H1 (cell line): ENCODE data around the gene CSRNP3. TPM values are rescaled to one million over a fixed set of nuclear protein-coding genes. Genes with fewer than 3 reads are reported as not detected.

Experiments
- CTCF ChIA-PET: fragments of 300-600 bp; sonication (Branson Sonifier 250); formaldehyde crosslinking; loops from one replicate; lab custom pipeline; 2021; ENCODE audit not compliant: partially characterized antibody; lab: Charles Lee
- POLR2A ChIA-PET: fragments of 300-600 bp; sonication (Branson Sonifier 250); formaldehyde crosslinking; loops from one replicate; lab custom pipeline; 2021; ENCODE audit warnings: inconsistent platforms; ENCODE audit not compliant: partially characterized antibody; lab: Charles Lee
- DNase-seq, 2 experiments: peaks; one replicate each; pipeline versions ENCODE4 v3.0.0 to v3.0.0-alpha.2; 2010 to 2022; ENCODE audit warnings: low spot score in 2 of 2, low read depth in 1 of 2, mixed read lengths in 1 of 2
- FAIRE-seq: peaks from 2 replicates; lab custom pipeline; 2011; peaks lifted over from hg19 to GRCh38; lab: Jason Lieb, UNC
- H2AFZ ChIP-seq: 2 replicates; pipeline ENCODE4 v1.8.1; 2012; ENCODE audit warnings: low read length, inconsistent platforms
- H2AK5ac ChIP-seq: 2 replicates; pipeline ENCODE4 v1.6.1; 2013; ENCODE audit warnings: low read depth, low read length
- H2BK120ac ChIP-seq: replicated peaks from 2 replicates; pipeline ENCODE3; 2013; ENCODE audit warnings: low read depth, low read length, inconsistent platforms
- H2BK12ac ChIP-seq: 2 replicates; pipeline ENCODE4 v1.6.1; 2013; ENCODE audit warnings: low read depth, low read length
- H2BK15ac ChIP-seq: 2 replicates; pipeline ENCODE4 v1.6.1; 2013; ENCODE audit warnings: low read length
- H2BK20ac ChIP-seq: 2 replicates; pipeline ENCODE4 v1.6.1; 2013; ENCODE audit warnings: low read length
- H2BK5ac ChIP-seq: 2 replicates; pipeline ENCODE4 v1.6.1; 2013; ENCODE audit warnings: low read depth, low read length
- H3K14ac ChIP-seq: 2 replicates; pipeline ENCODE4 v1.6.1; 2013; ENCODE audit warnings: inconsistent platforms; ENCODE audit not compliant: insufficient read length
- H3K18ac ChIP-seq: 2 replicates; pipeline ENCODE4 v1.6.1; 2013; ENCODE audit warnings: low read length; ENCODE audit errors: extremely low read depth
- H3K23ac ChIP-seq: 2 replicates; pipeline ENCODE4 v1.6.1; 2013; ENCODE audit warnings: inconsistent platforms; ENCODE audit not compliant: insufficient read length
- H3K23me2 ChIP-seq: 2 replicates; pipeline ENCODE4 v1.6.1; 2013; ENCODE audit warnings: low read depth, low read length
- H3K27ac ChIP-seq: 2 replicates; pipeline ENCODE4 v1.6.1; 2011; ENCODE audit warnings: low read depth, low read length, inconsistent platforms
- H3K27me3 ChIP-seq, 4 experiments: replicated peaks in 1 of 4; 1 replicate in 1 of 4; 2 replicates in 3 of 4; pipeline versions ENCODE4 v1.6.1 to v1.8.1; 2011 to 2013; ENCODE audit warnings: low read length in 3 of 4, mild to moderate bottlenecking in 3 of 4, inconsistent platforms in 2 of 4, mixed read lengths in 2 of 4, moderate library complexity in 1 of 4; ENCODE audit not compliant: control insufficient read depth in 3 of 4, insufficient read depth in 3 of 4; ENCODE audit errors: extremely low read depth in 1 of 4
- H3K36me3 ChIP-seq, 4 experiments: 2 replicates each; pipeline versions ENCODE4 v1.6.1 to v1.8.1; 2011 to 2013; ENCODE audit warnings: mild to moderate bottlenecking in 4 of 4, low read length in 3 of 4, moderate library complexity in 2 of 4, control low read depth in 1 of 4, inconsistent platforms in 1 of 4; ENCODE audit not compliant: insufficient read depth in 4 of 4, control insufficient read depth in 2 of 4
- H3K4ac ChIP-seq: replicated peaks from 2 replicates; pipeline ENCODE3; 2013; ENCODE audit warnings: low read length, low read depth, mixed read lengths, inconsistent platforms; ENCODE audit not compliant: insufficient read length
- H3K4me1 ChIP-seq, 4 experiments: replicated peaks in 1 of 4; 1 replicate in 1 of 4; 2 replicates in 3 of 4; pipeline versions ENCODE4 v1.6.1 to v1.8.1; 2011 to 2013; ENCODE audit warnings: low read length in 3 of 4, inconsistent platforms in 2 of 4, mixed read lengths in 1 of 4; ENCODE audit not compliant: insufficient read depth in 4 of 4, control insufficient read depth in 3 of 4
- H3K4me2 ChIP-seq, 2 experiments: 2 replicates each; pipeline versions ENCODE4 v1.6.1 to v1.8.1; 2011 to 2013; ENCODE audit warnings: low read depth in 2 of 2, low read length in 2 of 2, control low read depth in 1 of 2, inconsistent platforms in 1 of 2, mild to moderate bottlenecking in 1 of 2; ENCODE audit not compliant: insufficient read depth in 1 of 2
- H3K4me3 ChIP-seq, 4 experiments: fragments of 200-600, 300-600 bp in 1 of 4; sonication (generic), shearing (Covaris generic), sonication (Bioruptor Twin) in 1 of 4; 2 replicates each; pipeline versions ENCODE4 v1.5.1 to v1.8.1; 2011 to 2016; ENCODE audit warnings: low read length in 4 of 4, low read depth in 3 of 4, control low read depth in 2 of 4, inconsistent platforms in 2 of 4, mild to moderate bottlenecking in 2 of 4, mixed read lengths in 1 of 4, moderate library complexity in 1 of 4; ENCODE audit not compliant: insufficient read depth in 2 of 4; ENCODE audit errors: extremely low read depth in 1 of 4
- H3K56ac ChIP-seq: replicated peaks from 2 replicates; pipeline ENCODE3; 2013; ENCODE audit warnings: low read depth, mild to moderate bottlenecking, mixed read lengths, low read length, inconsistent platforms; ENCODE audit not compliant: insufficient read length
- H3K79me1 ChIP-seq: 2 replicates; pipeline ENCODE4 v1.6.1; 2013; ENCODE audit warnings: low read depth, low read length, control low read depth
- H3K79me2 ChIP-seq, 2 experiments: 2 replicates each; pipeline versions ENCODE4 v1.6.1 to v1.8.1; 2012 to 2013; ENCODE audit warnings: low read length in 2 of 2, mild to moderate bottlenecking in 2 of 2, inconsistent platforms in 1 of 2; ENCODE audit not compliant: insufficient read depth in 2 of 2, control insufficient read depth in 1 of 2
- H3K9ac ChIP-seq, 4 experiments: replicated peaks in 1 of 4; 1 replicate in 1 of 4; 2 replicates in 3 of 4; pipeline versions ENCODE4 v1.6.1 to v1.8.1; 2011 to 2013; ENCODE audit warnings: low read depth in 3 of 4, low read length in 3 of 4, control low read depth in 2 of 4, mild to moderate bottlenecking in 2 of 4, moderate library complexity in 2 of 4, inconsistent platforms in 1 of 4; ENCODE audit errors: extremely low read depth in 1 of 4
- H3K9me3 ChIP-seq, 2 experiments: 2 replicates each; pipeline versions ENCODE4 v1.6.1 to v1.8.1; 2012 to 2013; ENCODE audit warnings: mild to moderate bottlenecking in 2 of 2, moderate library complexity in 2 of 2, control low read depth in 1 of 2, inconsistent platforms in 1 of 2, low read depth in 1 of 2, low read length in 1 of 2, mixed read lengths in 1 of 2; ENCODE audit not compliant: insufficient read depth in 2 of 2
- H4K20me1 ChIP-seq, 2 experiments: replicated peaks in 1 of 2; 2 replicates each; pipeline versions ENCODE3 to v1.8.1; 2011 to 2013; ENCODE audit warnings: inconsistent platforms in 2 of 2, low read length in 2 of 2, mild to moderate bottlenecking in 1 of 2; ENCODE audit not compliant: insufficient read depth in 2 of 2, control insufficient read depth in 1 of 2
- H4K5ac ChIP-seq: 2 replicates; pipeline ENCODE4 v1.6.1; 2013; ENCODE audit warnings: low read length, low read depth, mixed read lengths, inconsistent platforms; ENCODE audit not compliant: insufficient read length
- H4K8ac ChIP-seq: 2 replicates; pipeline ENCODE4 v1.8.0; 2013; ENCODE audit warnings: mild to moderate bottlenecking, moderate library complexity, low read length, inconsistent platforms; ENCODE audit not compliant: insufficient read depth; ENCODE audit errors: extremely low read depth
- H4K91ac ChIP-seq: replicated peaks from 2 replicates; pipeline ENCODE3; 2013; ENCODE audit warnings: low read length, mixed read lengths, inconsistent platforms; ENCODE audit not compliant: insufficient read length
- ATF2 ChIP-seq: IDR thresholded peaks from 2 replicates; pipeline ENCODE4 v1.6.1; 2012; ENCODE audit warnings: low read length, inconsistent platforms
- BACH1 ChIP-seq: IDR thresholded peaks from 2 replicates; pipeline ENCODE4 v1.6.1; 2012; ENCODE audit warnings: low read length, improper control_type of control experiment
- CEBPB ChIP-seq: IDR thresholded peaks from 2 replicates; pipeline ENCODE4 v1.6.1; 2012; ENCODE audit warnings: low read depth, low read length
- E2F6 ChIP-seq: IDR thresholded peaks from 2 replicates; pipeline ENCODE4 v1.6.1; 2012; ENCODE audit warnings: inconsistent platforms
- EP300 ChIP-seq, 2 experiments: IDR thresholded peaks; 1 replicate in 1 of 2; 2 replicates in 1 of 2; pipeline ENCODE4 v1.6.1; 2011 to 2012; ENCODE audit warnings: low read depth in 2 of 2, low read length in 2 of 2, mild to moderate bottlenecking in 2 of 2, borderline replicate concordance in 1 of 2, inconsistent platforms in 1 of 2, moderate library complexity in 1 of 2
- EZH2 ChIP-seq: fragments of 200-600 bp; sonication (generic); IDR thresholded peaks from 2 replicates; pipeline ENCODE4 v1.7.1; 2012; ENCODE audit warnings: low read depth, mild to moderate bottlenecking, moderate library complexity, low read length, inconsistent platforms; ENCODE audit not compliant: severe bottlenecking
- GABPA ChIP-seq: IDR thresholded peaks from 2 replicates; pipeline ENCODE4 v1.6.1; 2011; ENCODE audit warnings: mild to moderate bottlenecking, low read length, moderate library complexity, borderline replicate concordance; ENCODE audit not compliant: insufficient read depth
- GTF2F1 ChIP-seq: IDR thresholded peaks from 2 replicates; pipeline ENCODE4 v1.6.1; 2012; ENCODE audit warnings: low read depth, low read length, improper control_type of control experiment, borderline replicate concordance
- HDAC6 ChIP-seq: IDR thresholded peaks from one replicate; pipeline ENCODE4 v1.7.1; 2012; ENCODE audit warnings: low read depth, mild to moderate bottlenecking, inconsistent platforms, low read length, moderate library complexity
- SIN3A ChIP-seq, 2 experiments: IDR thresholded peaks in 1 of 2; conservative IDR thresholded peaks in 1 of 2; 2 replicates each; pipeline ENCODE4 v1.6.1; 2011 to 2012; ENCODE audit warnings: low read length in 2 of 2, improper control_type of control experiment in 1 of 2, low read depth in 1 of 2, mild to moderate bottlenecking in 1 of 2
- TBP ChIP-seq: IDR thresholded peaks from 2 replicates; pipeline ENCODE4 v1.6.1; 2011; ENCODE audit warnings: low read depth, low read length, improper control_type of control experiment
- YY1 ChIP-seq: IDR thresholded peaks from 2 replicates; pipeline ENCODE4 v1.6.1; 2011; ENCODE audit warnings: low read depth, mild to moderate bottlenecking, low read length
- WGBS, 2 experiments: shearing (Covaris generic) in 1 of 2; methylation state at CpG; one replicate each; pipeline versions ENCODE4 v1.1.6 to v1.1.7; 2013 to 2015; ENCODE audit warnings: low lambda C conversion rate in 2 of 2, mixed read lengths in 2 of 2, inconsistent platforms in 1 of 2, low coverage in 1 of 2, missing lambda C conversion rate in 1 of 2; ENCODE audit not compliant: insufficient replicate concordance in 2 of 2, insufficient coverage in 1 of 2, insufficient read length in 1 of 2; ENCODE audit errors: extremely low coverage in 1 of 2, missing lambda C conversion rate in 1 of 2; 5-methylcytosine and 5-hydroxymethylcytosine counted together
- polyA plus RNA-seq, 7 experiments: library from polyadenylated mRNA; depleted of rRNA in 3 of 7; stranded (reverse) in 5 of 7; unstranded in 2 of 7; fragments of >200 nt in 5 of 7; fragments of 200-250 nt in 2 of 7; gene quantifications; 1 replicate in 5 of 7; 2 replicates in 1 of 7; 4 replicates in 1 of 7; pipeline versions ENCODE4 v1.2.1 to v1.2.3, GENCODE V29; 2011 to 2013; ENCODE audit warnings: missing spikeins in 2 of 7, mixed read lengths in 2 of 7
- total RNA-seq: library from RNA; stranded (reverse); fragmentation: NEBNext Ultra II Directional; extraction: Animal tissue kit (Norgen Biotek cat#: 25700); gene quantifications from 2 replicates; pipeline ENCODE4 v1.2.1, GENCODE V29; 2021

CSRNP3 gene
- total and polyA plus RNA-seq, 2 of the 8 experiments (the other 6 are each of a cell fraction or from before 2014, with no cell fraction given) = 1.3 to 6.5 TPM

- H3K4me3 ChIP-seq = no peak overlapping the region
- H3K9me3 ChIP-seq = no peaks in the 10 kb centered on the region
- H3K79me2 ChIP-seq = no peaks in the 10 kb centered on the region
- H4K91ac ChIP-seq = no peak overlapping the region
- no peak overlapping the region for H3K4ac ChIP-seq
- no peaks in the 10 kb centered on the region for H3K23me2 ChIP-seq
- H2BK12ac ChIP-seq = no peak overlapping the region
- no peak overlapping the region for H3K27ac ChIP-seq
- DNase-seq (no peak), FAIRE-seq (no peak)
- H3K4me1 ChIP-seq = no peaks in the 10 kb centered on the region
- no peaks in the 10 kb centered on the region for H3K27me3 ChIP-seq
- ChIA-PET POLR2A (no interaction called here), CTCF (interaction anchor here (0.6 to 0.7 kb wide), 2 partner anchors 74 to 211 kb away, joined by 3 read pairs; no protein-coding TSS in a partner anchor)
- no peaks in the 10 kb centered on the region for H3K79me1 ChIP-seq
- no peak overlapping the region for H3K4me2 ChIP-seq
- H3K23ac ChIP-seq = no peak overlapping the region
- TF ChIP-seq CEBPB (no peak), SIN3A (conservative IDR thresholded peaks at IDR 0.05 in 1 of 2, IDR thresholded peaks at IDR 0.05 in 1 of 2; ENCODE audit: low read depth in 1 of 2, low read length in 2 of 2) (no peak), EZH2 (no peak), BACH1 (no peak), TBP (no peak), E2F6 (no peak), GTF2F1 (no peak), YY1 (no peak), GABPA (no peak), ATF2 (no peak), HDAC6 (no peak), EP300 (IDR thresholded peaks at IDR 0.05; ENCODE audit: borderline replicate concordance in 1 of 2, low read depth in 2 of 2, low read length in 2 of 2) (no peak)
- no peak overlapping the region for H4K8ac ChIP-seq
- H2AK5ac ChIP-seq = no peak overlapping the region
- no peak overlapping the region for H4K5ac ChIP-seq
- no peak overlapping the region for H3K14ac ChIP-seq
- no peak overlapping the region for H2BK20ac ChIP-seq
- H4K20me1 ChIP-seq = no peaks in the 10 kb centered on the region
- no peaks in the 10 kb centered on the region for H3K36me3 ChIP-seq
- H2AFZ ChIP-seq = no peak overlapping the region
- no peak overlapping the region for H3K9ac ChIP-seq
- H2BK15ac ChIP-seq = no peak overlapping the region
- H2BK120ac ChIP-seq = no peak overlapping the region
- no peak overlapping the region for H3K56ac ChIP-seq
- H3K18ac ChIP-seq = no peak overlapping the region
- WGBS, 2 experiments = 92% methylated on average over 1 of the region's 1 CpG; no CpG with 5 or more reads in 1 of the 2 experiments
- no peak overlapping the region for H2BK5ac ChIP-seq
Observed at GRCh38 chr2:165454905-165455304, 14.6 kb upstream of the CSRNP3 start.
